Measurements from ENCODE around the gene TYMP.

DNA sequence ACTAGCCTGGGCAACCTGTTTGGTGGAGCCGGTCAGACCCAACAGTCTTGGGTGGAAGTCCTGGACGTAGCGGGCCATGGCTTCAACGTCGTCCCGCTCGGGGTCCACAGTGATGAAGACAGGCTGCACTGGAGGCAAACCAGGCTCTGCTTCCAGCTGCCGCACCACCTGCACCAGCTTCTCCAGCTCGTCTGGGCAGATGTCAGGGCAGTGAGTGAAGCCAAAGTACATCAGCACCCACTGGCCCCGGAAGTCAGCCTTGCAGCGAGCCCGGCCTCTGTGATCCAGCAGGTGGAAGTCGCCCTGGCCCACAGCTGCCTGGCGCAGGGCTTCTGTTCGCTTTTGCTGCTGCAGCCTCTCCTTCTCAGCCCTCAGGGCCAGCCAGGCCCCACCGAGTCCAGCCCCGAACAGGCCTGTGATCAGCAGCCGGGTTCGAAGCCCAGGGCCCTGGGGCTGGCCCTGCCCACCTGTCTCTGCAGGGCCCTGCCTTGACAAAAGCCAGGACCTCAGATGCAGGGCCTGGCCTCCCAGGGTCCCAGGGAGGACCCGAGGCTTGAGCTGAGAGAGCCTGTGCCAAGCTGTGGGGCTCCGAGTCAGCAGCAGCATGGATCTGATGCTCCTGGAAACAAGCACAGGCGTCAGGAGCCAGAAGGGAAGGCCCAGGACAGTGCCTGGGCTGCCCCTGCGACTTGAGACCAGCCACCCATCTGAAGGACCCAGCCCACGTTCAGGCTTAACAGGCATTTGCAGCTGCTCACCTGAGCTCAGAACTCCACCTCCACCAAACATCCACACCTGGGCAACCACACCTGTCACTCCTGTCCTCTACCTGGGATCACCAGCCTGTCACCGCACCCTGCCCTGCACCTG lies 5.8 kb downstream of the TYMP start:
- TF ChIP-seq, protein P1, sequence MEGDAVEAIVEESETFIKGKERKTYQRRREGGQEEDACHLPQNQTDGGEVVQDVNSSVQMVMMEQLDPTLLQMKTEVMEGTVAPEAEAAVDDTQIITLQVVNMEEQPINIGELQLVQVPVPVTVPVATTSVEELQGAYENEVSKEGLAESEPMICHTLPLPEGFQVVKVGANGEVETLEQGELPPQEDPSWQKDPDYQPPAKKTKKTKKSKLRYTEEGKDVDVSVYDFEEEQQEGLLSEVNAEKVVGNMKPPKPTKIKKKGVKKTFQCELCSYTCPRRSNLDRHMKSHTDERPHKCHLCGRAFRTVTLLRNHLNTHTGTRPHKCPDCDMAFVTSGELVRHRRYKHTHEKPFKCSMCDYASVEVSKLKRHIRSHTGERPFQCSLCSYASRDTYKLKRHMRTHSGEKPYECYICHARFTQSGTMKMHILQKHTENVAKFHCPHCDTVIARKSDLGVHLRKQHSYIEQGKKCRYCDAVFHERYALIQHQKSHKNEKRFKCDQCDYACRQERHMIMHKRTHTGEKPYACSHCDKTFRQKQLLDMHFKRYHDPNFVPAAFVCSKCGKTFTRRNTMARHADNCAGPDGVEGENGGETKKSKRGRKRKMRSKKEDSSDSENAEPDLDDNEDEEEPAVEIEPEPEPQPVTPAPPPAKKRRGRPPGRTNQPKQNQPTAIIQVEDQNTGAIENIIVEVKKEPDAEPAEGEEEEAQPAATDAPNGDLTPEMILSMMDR (conservative IDR thresholded peaks at IDR 0.05; ENCODE audit: low read depth, low read length) = no peak
- no peak for TF ChIP-seq EZH2 (IDR thresholded peaks at IDR 0.05; ENCODE audit: borderline replicate concordance, low read depth, low read length, poor library complexity, severe bottlenecking)
